ENCODE results near the gene VASP. TPM values are rescaled to one million over a fixed set of nuclear protein-coding genes. Genes with fewer than 3 reads are reported as not detected.
A peak's percentile ranks its signal among the peaks of the same experiment; 100 is the strongest.

Gene VASP
- total RNA-seq, 6 experiments from 2014 or later = 179 to 199 (median 185) TPM

DNA sequence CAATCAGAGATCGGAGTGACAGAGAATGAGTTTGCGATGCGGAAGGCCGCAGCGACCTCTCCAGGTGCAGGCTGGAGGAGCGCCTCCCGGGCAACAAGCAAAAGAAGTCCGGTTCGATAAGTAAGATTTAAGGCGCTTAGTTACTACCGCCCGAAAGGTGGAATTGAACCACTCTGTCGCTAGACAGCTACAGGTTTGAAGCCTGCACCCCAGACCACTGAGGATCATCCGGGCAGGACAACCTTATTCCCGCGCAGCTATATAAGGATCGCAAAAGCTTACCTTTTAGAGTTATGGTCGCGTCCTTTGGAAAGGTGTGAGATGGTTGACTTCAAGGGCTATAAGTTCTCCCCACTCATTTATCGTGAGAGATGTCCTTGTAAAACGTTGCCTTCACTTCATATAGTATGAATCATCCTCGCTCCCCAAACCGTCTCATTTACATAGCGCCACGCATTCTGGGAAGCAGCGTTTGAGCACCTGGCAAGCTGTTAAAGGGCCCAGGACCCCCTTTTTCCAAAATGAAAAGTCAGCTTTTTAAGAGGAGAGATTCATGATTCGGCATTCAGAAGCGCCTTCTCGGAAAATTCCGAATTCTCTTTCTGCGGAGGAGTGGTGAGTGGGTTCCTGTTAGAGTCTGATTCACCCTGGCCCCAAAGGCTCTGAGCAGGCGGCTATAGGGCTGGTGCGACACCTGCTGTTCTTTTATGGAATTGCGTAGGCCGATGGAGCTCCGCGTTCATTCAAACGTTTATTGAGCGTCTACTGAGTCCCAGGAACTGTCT lies 28.6 kb upstream of the VASP start:
- peak; percentile 90 for DNase-seq
- H3K27me3 Mint-ChIP-seq (ENCODE audit: insufficient read depth) = peaks cover 53% of the 10 kb centered on the region
- peaks cover 48% of the 10 kb centered on the region for H3K9me3 Mint-ChIP-seq
- peaks cover 18% of the 10 kb centered on the region for H3K36me3 Mint-ChIP-seq (ENCODE audit: low read depth)
- TF ChIP-seq, protein P1, sequence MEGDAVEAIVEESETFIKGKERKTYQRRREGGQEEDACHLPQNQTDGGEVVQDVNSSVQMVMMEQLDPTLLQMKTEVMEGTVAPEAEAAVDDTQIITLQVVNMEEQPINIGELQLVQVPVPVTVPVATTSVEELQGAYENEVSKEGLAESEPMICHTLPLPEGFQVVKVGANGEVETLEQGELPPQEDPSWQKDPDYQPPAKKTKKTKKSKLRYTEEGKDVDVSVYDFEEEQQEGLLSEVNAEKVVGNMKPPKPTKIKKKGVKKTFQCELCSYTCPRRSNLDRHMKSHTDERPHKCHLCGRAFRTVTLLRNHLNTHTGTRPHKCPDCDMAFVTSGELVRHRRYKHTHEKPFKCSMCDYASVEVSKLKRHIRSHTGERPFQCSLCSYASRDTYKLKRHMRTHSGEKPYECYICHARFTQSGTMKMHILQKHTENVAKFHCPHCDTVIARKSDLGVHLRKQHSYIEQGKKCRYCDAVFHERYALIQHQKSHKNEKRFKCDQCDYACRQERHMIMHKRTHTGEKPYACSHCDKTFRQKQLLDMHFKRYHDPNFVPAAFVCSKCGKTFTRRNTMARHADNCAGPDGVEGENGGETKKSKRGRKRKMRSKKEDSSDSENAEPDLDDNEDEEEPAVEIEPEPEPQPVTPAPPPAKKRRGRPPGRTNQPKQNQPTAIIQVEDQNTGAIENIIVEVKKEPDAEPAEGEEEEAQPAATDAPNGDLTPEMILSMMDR (IDR thresholded peaks at IDR 0.05) = peak; percentile 92
- H3K4me1 Mint-ChIP-seq (ENCODE audit: low read depth) = peaks cover 58% of the 10 kb centered on the region
- peak overlapping the region; percentile 89 for H3K4me3 Mint-ChIP-seq
- H3K27ac Mint-ChIP-seq = peak overlapping the region; percentile 93

DNA sequence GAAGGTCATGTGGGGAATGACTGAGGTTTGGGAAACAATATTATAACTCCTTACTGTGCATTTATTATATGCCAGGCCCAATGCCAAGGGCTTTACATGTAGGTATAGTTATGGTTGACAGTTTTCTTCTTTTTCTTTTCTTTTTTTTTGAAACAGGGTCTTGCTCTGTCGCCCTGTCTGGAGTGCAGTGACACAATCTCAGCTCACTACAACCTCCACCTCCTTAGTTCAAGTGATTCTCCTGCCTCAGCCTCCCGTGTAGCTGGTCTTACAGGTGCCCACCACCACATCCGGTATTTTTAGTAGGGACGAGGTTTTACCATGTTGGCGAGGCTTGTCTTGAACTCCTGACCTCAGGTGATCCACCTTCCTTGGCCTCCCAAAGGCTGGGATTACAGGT lies 24.2 kb upstream of the VASP start:
- Mint-ChIP-seq H3K4me1 (ENCODE audit: low read depth) (peaks cover 22% of the 10 kb centered on the region), H3K27ac (no peak overlapping the region), H3K9me3 (peaks cover 6% of the 10 kb centered on the region; the same call in 1 of the 2 replicates), H3K27me3 (ENCODE audit: insufficient read depth) (peaks cover 9% of the 10 kb centered on the region), H3K4me3 (no peak overlapping the region), H3K36me3 (ENCODE audit: low read depth) (no peaks in the 10 kb centered on the region)
- TF ChIP-seq, protein P1 (IDR thresholded peaks at IDR 0.05) = no peak
- DNase-seq = no peak

DNA sequence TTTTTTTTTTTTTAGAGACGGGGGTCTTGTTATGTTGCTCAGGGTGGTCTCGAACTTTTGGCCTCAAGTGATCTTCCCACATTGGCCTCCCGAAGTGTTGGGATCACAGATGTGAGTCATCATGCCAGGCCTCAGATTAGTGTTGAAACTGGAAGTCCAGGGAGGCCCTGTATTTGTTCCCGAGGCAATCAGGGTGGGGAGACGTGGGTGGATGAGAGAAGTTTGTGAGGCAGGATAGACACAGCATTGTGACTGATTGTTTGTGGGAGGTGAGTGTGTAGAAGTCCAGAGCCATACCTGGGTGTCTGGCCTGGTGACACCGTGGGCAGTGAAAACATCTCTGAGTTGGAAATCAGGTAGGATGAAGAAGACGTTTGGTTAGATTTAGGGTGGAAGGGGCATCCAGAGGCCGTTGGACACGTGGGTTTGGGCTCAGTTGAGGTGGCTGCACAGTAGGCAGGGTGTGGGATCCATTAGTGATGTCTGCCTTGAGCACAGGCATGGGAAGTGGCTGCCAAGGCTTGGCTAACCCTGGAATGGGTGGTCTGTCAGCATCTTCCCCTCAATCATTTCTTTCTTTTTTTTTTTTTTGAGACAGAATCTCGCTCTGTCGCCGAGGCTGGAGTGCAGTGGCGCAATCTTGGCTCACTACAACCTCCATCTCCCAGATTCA lies 22.9 kb upstream of the VASP start:
- no peak overlapping the region for H3K4me3 Mint-ChIP-seq
- H3K36me3 Mint-ChIP-seq (ENCODE audit: low read depth) = no peaks in the 10 kb centered on the region
- TF ChIP-seq, protein P1 (IDR thresholded peaks at IDR 0.05) = no peak
- H3K4me1 Mint-ChIP-seq (ENCODE audit: low read depth) = peaks cover 12% of the 10 kb centered on the region
- DNase-seq = no peak
- peak overlapping the region; percentile 32 for H3K27ac Mint-ChIP-seq
- H3K27me3 Mint-ChIP-seq (ENCODE audit: insufficient read depth) = no peaks in the 10 kb centered on the region; the same call in 1 of the 2 replicates
- no peaks in the 10 kb centered on the region for H3K9me3 Mint-ChIP-seq

DNA sequence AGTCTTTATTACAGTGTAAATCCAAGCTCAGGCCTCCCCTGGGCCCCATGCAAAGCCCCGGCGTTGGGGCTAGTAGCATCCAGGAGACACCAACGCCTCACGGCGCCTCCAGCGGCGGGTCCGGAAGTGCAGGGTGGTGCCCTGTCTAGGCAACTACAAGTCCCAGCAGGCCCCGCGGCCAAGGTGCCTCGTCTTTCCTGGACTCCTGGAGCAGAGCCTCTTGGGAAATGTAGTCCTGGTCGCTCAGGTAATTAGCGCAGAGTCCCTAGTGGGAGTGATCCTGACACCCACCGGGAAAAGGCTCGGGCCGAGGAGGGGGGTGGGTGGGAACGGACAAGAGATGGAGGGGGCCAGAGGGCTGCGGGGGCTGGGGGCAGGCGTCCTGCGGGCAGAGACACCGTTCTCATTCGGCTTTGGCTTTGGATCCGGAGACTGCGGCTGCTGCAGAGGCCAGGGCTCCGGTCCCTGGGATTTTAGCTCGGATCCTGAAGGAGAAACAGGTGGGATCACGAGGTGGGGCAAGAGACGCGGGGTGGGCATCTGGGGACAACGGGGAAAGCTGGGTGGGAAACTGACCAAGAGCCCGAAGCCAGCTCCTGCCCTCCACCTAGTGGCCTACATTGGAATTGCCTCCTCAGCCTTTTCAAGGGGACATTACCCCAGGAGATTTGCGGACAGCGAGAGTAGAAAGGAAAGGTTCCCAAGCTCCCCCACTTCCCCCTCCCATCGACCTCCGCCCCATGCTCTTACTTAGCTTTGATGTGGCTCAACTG lies 21.8 kb upstream of the VASP start:
- DNase-seq = peak; percentile 94
- no peaks in the 10 kb centered on the region for H3K36me3 Mint-ChIP-seq (ENCODE audit: low read depth)
- TF ChIP-seq, protein P1 (IDR thresholded peaks at IDR 0.05) = peak; percentile 85
- H3K27me3 Mint-ChIP-seq (ENCODE audit: insufficient read depth) = no peaks in the 10 kb centered on the region; the same call in 1 of the 2 replicates
- no peaks in the 10 kb centered on the region for H3K9me3 Mint-ChIP-seq
- H3K4me3 Mint-ChIP-seq = peak overlapping the region; percentile 94
- H3K4me1 Mint-ChIP-seq (ENCODE audit: low read depth) = peaks cover 7% of the 10 kb centered on the region
- H3K27ac Mint-ChIP-seq = peak overlapping the region; percentile 82

DNA sequence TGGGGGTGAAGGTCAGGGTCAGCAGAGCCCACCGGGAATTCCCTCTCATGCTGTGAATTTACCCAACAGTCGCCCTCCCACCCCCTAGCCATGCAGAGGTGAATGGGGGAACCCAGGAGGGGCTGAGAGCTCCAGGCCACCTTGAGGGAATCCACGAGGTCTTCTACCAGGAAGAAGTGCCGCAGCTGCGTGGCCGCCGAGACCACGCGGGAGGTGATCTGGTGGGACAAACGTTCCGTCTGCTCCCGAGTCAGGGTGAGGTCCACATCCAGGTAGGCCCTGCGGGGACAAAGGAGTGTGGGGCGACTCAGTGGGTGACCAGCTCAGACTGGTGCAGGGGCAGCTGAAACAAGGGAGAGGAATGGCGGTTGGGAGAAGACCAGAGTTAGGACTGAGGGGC lies 18.6 kb upstream of the VASP start:
- Mint-ChIP-seq H3K9me3 (no peaks in the 10 kb centered on the region), H3K27me3 (ENCODE audit: insufficient read depth) (no peaks in the 10 kb centered on the region; the same call in 1 of the 2 replicates), H3K36me3 (ENCODE audit: low read depth) (no peaks in the 10 kb centered on the region), H3K4me3 (no peak overlapping the region), H3K27ac (no peak overlapping the region), H3K4me1 (ENCODE audit: low read depth) (peaks cover 22% of the 10 kb centered on the region)
- no peak for DNase-seq
- TF ChIP-seq, protein P1 (IDR thresholded peaks at IDR 0.05) = no peak
